RWPE1 (cell line): Measurements from ENCODE around the gene DPM3.

ENCODE experiments used
- CTCF ChIA-PET: fragments of 350-600 bp; sonication (Branson Sonifier 250); formaldehyde crosslinking; extraction: SDS; loops from one replicate; lab custom pipeline; 2021; lab: Yijun Ruan, JAX
- POLR2A ChIA-PET: fragments of 400-600 bp; formaldehyde crosslinking; extraction: SDS; loops from one replicate; lab custom pipeline; 2020; ENCODE audit warnings: antibody characterized with exemption; ENCODE audit not compliant: low non-redundant PET; lab: Yijun Ruan, JAX
- DNase-seq: peaks from one replicate; pipeline ENCODE4 v3.0.0; 2012; ENCODE audit warnings: low spot score
- H3K27ac ChIP-seq: fragments of 450-650 bp; 2 replicates; pipeline ENCODE4 v1.5.1; 2017
- TF ChIP-seq, protein P1 (sequence below): fragments of 450-650 bp; conservative IDR thresholded peaks from 2 replicates; pipeline ENCODE4 v1.5.1; 2017; ENCODE audit warnings: low read depth, mild to moderate bottlenecking

The DPM3 gene

DNA sequence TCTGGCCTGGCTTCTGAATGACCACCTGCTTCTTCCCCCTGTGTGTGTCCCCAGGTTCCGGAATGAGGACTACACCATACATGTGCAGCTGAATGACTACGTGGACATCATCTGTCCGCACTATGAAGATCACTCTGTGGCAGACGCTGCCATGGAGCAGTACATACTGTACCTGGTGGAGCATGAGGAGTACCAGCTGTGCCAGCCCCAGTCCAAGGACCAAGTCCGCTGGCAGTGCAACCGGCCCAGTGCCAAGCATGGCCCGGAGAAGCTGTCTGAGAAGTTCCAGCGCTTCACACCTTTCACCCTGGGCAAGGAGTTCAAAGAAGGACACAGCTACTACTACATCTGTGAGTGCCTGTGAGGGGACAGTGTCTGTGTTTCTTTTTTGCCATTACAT lies 9.0 kb downstream of the DPM3 start:
- TF ChIP-seq, protein P1, sequence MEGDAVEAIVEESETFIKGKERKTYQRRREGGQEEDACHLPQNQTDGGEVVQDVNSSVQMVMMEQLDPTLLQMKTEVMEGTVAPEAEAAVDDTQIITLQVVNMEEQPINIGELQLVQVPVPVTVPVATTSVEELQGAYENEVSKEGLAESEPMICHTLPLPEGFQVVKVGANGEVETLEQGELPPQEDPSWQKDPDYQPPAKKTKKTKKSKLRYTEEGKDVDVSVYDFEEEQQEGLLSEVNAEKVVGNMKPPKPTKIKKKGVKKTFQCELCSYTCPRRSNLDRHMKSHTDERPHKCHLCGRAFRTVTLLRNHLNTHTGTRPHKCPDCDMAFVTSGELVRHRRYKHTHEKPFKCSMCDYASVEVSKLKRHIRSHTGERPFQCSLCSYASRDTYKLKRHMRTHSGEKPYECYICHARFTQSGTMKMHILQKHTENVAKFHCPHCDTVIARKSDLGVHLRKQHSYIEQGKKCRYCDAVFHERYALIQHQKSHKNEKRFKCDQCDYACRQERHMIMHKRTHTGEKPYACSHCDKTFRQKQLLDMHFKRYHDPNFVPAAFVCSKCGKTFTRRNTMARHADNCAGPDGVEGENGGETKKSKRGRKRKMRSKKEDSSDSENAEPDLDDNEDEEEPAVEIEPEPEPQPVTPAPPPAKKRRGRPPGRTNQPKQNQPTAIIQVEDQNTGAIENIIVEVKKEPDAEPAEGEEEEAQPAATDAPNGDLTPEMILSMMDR, result no peak
- POLR2A ChIA-PET, result interaction anchor here (1.3 kb wide), 1 partner anchor 42 kb away, joined by 3 read pairs; the partner anchor contains the start of gene KRTCAP2
- DNase-seq, result no peak
- peak overlapping the region; percentile 99 for H3K27ac ChIP-seq
- CTCF ChIA-PET, result interaction anchor here (2.6 kb wide), 1 partner anchor 42 kb away, joined by 9 read pairs; the partner anchor contains the start of gene KRTCAP2

DNA sequence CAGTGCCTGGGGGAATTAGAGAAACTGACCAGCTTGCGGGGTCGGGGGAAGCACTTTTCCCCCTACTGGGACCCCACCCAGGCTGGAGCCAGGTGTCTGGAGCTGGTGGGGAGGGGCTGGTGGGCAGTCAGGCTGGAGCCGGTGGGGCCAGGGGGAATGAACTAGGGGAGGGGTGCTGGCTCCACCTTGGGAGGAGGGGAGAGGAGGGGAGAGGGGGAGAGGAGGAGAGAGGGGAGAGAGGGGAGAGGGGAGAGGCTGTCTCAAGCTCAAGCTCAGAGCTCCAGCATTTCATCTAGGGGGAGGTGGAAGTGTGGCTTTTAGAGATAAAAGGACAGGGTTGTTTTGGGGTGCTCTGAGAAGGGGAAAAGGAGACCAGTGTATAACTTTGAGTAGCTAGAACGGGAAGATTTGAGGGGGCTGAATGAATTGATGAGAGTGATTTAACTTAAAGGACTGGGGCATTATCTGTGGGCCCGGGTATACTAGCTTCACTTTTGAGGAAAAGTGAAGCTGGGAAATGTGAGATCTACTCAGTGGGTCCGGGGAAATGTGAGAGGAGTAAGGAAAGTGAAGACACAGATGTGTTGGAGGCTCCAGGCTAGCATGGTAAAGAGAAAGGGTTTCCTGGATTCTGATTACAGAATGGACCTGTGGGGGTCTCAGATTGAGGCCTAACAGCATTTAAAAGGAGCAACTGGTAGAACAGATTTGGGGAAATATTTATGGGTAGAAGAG lies 9.9 kb downstream of the DPM3 start:
- ChIA-PET POLR2A (interaction anchor here (1.3 kb wide), 1 partner anchor 43 kb away, joined by 3 read pairs; the partner anchor contains the start of gene KRTCAP2), CTCF (interaction anchor here (0.6 to 2.6 kb wide), 3 partner anchors 37 to 69 kb away, joined by 8 to 14 read pairs (median 9); partner anchors contain the start of gene KRTCAP2)
- no peak for DNase-seq
- peak overlapping the region; percentile 98 for H3K27ac ChIP-seq
- TF ChIP-seq, protein P1, result no peak

DNA sequence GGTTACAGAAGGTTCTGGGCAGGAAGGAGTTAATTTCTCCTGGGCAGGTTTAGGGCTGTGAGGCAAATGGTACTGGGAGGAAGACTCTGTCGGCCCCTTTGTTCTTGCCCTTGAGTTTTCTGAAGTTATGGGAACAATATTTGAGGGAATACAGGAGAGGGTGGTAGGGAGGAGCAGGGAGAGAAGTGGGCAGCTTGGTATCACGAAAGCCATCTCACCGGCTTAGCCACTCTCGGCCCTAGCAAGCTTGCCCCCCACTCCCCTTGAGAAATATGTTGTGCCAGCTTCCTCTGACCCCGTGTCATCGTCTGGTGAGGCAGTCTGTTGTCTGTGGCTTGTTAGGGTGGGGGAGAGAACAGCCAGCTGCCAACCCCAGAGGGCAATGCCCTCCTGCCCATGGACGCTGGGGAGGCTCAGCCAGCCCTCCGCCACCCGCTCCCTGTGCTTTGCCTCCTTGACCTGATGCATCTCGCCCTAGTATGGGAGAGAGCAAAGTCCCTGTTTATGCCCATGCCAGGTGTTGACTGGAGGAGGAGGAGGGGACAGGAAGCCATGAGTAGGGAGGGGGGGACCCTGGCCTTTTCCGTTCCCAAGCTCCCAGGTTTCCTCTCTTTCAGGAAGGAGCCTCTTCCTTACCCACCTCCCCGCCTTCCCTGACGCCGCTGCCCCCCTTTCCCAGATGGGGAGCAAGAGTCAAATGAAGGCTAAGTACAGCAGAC lies 11.4 kb downstream of the DPM3 start:
- DNase-seq, result no peak
- POLR2A ChIA-PET, result no interaction called here

DNA sequence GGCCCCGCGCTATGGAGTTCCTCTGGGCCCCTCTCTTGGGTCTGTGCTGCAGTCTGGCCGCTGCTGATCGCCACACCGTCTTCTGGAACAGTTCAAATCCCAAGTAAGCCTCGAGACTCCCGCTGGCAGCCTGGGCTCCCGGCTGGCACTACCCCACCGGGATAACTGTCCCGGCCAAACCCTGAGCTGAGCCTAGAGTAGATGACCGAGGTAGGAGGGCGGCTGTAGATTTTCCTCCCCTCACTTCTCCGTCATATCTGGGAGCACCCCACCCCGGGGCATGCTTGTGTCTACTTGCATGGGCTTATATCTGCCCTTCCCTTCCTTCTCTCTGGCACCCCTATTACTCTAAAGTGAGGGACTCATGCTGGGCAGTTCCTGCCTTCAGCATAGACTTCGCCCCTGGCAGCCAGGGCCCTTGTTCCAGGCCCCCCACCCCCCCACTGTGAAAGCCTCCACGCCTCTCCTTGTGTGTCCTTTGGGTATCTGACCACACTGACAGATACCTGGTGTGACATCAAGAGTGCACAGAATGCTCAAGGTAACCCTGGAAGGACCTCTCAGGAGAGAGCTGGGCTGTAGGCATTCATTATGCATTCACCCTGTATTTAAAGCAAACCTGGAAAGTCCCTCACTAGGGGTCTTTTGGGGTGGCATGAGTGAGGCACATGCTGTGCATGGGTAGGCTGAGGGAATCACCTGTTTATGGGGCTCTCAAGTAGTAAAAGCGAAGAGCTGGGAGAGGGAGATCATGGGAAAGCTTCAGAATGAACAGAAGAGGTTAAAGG lies 12.2 kb downstream of the DPM3 start:
- DNase-seq, result no peak
- TF ChIP-seq, protein P1, result no peak
- ChIA-PET POLR2A (no interaction called here), CTCF (interaction anchor here (0.5 to 1.6 kb wide), 6 partner anchors 16 to 159 kb away, joined by 3 to 14 read pairs (median 4); no protein-coding TSS in a partner anchor)
- peak overlapping the region; percentile 98 for H3K27ac ChIP-seq

More for the DNA sequence above, 11.4 kb downstream of the DPM3 start:
- TF ChIP-seq, protein P1, result no peak
- peak overlapping the region; percentile 98 for H3K27ac ChIP-seq
- CTCF ChIA-PET, result interaction anchor here (0.6 to 1.8 kb wide), 6 partner anchors 37 to 160 kb away, joined by 3 to 14 read pairs (median 4); no protein-coding TSS in a partner anchor

DNA sequence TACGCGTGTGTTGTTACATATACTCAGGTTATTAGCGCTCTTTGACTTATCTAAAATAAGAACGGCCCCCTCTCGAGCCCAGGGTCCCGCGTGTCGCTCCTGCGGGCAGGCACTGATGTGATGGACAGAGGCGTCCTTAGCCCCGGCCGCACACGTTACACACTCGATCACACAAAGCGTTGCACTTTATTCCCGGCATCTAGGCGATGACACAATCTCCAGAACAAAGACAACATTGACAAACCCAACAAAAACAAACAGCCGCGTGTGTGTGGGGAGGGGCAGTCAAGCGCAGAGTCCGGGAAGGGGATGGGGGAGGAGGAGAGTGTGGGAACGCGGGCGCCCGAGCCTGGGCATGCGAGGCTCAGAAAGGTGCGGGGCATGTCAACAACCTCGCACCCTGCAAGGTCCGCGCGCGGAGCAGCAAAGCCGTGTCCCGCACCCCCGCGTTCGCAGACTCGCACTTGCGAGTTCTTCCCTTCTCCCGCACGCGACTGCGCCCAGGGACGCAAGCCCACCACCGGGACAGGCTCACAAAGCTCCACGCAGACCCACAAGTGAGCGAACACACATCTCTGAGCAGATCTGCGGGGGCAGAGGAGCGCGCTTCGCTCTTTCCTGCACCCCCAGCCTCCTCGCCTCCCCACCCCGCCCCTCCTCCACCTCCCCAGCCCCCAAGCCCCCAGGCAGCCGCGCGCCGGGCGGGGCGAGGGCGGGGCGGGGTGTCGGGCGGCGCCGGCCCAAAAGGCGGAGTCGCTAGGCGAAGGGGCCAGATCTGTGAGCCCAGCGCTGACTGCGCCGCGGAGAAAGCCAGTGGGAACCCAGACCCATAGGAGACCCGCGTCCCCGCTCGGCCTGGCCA lies 13.0 kb downstream of the DPM3 start, which contains the start of gene EFNA1:
Gene EFNA1, plus strand, starts transcription at position 772 of the 862 bp plus-strand sequence. CDS start 102 bp downstream, outside the sequence.
- TF ChIP-seq, protein P1, result no peak
- ChIA-PET POLR2A (interaction anchor here (3.5 kb wide), 1 partner anchor 8 kb away, joined by 14 read pairs; the partner anchor contains the start of gene SLC50A1), CTCF (interaction anchor here (0.5 kb wide), 1 partner anchor 27 kb away, joined by 6 read pairs; no protein-coding TSS in a partner anchor)
- DNase-seq, result no peak
- H3K27ac ChIP-seq, result peak within 1 kb of the TSS; percentile 98
